ENCODE measurements around the gene ACTL10. TPM values are rescaled to one million over a fixed set of nuclear protein-coding genes. Genes with fewer than 3 reads are reported as not detected.

ACTL10 gene
- total and polyA plus RNA-seq, 2 of the 13 experiments (the other 11 are each of a cell fraction or from before 2014, with no cell fraction given) = not detected

DNA sequence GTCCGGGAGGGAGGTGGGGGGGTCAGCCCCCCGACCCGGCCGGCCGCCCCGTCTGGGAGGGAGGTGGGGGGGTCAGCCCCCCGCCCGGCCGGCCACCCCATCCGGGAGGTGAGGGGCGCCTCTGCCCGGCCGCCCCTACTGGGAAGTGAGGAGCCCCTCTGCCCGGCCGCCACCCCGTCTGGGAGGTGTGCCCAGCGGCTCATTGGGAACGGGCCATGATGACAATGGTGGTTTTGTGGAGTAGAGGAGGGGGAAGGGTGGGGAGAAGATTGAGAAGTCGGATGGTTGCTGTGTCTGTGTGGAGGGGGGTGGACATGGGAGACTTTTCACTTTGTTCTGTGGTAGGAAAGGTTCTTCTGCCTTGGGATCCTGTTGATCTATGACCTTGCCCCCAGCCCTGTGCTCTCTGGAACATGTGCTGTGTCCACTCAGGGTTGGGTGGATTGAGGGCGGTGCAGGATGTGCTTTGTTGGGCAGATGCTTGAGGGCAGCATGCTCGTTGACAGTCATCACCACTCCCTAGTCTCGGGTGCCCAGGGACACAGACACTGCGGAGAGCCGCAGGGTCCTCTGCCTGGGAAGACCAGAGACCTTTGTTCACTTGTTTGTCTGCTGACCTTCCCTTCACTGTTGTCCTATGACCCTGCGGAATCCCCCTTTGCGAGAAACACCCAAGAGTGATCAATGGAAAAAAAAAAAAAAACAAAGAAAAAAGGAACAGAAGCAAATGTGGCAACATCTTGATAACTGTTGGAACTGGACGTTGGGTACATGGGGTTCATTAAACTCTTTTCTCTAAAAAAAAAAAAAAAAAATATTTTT, 35.1 kb downstream of the ACTL10 start (continued):
- TF ChIP-seq ZSCAN12 (CRISPR knock-in tag; IDR thresholded peaks at IDR 0.05) (no peak), ZNF564 (CRISPR knock-in tag; IDR thresholded peaks at IDR 0.05) (no peak), NCOA5 (CRISPR knock-in tag; IDR thresholded peaks at IDR 0.05) (no peak), GTF3A (CRISPR knock-in tag; conservative IDR thresholded peaks at IDR 0.05) (no peak), GLMP (CRISPR knock-in tag; IDR thresholded peaks at IDR 0.05; ENCODE audit: borderline replicate concordance) (no peak), MEIS2 (CRISPR knock-in tag; IDR thresholded peaks at IDR 0.05) (peak; percentile 91; the same call in 1 of the 2 replicates), NFKB2 (CRISPR knock-in tag; IDR thresholded peaks at IDR 0.05; ENCODE audit: borderline replicate concordance) (0 out of 2 replicates have a peak, but pooled peaks have one; percentile 52), RFXAP (CRISPR knock-in tag; IDR thresholded peaks at IDR 0.05; ENCODE audit: borderline replicate concordance) (peak; percentile 86; the same call in 1 of the 2 replicates), HOXA7 (CRISPR knock-in tag; IDR thresholded peaks at IDR 0.05) (no peak), POLR2G (IDR thresholded peaks at IDR 0.05; ENCODE audit: low read depth, low read length) (no peak), MYNN (CRISPR knock-in tag; IDR thresholded peaks at IDR 0.05; ENCODE audit: low read depth) (no peak), PATZ1 (CRISPR knock-in tag; IDR thresholded peaks at IDR 0.05) (peak; percentile 96), AGO2 (optimal IDR thresholded peaks at IDR 0.05; ENCODE audit: low read depth, low read length) (no peak), TMF1 (CRISPR knock-in tag; IDR thresholded peaks at IDR 0.05; ENCODE audit: low read depth) (peak; percentile 89; the same call in 1 of the 2 replicates)
- TF ChIP-seq, protein P1, sequence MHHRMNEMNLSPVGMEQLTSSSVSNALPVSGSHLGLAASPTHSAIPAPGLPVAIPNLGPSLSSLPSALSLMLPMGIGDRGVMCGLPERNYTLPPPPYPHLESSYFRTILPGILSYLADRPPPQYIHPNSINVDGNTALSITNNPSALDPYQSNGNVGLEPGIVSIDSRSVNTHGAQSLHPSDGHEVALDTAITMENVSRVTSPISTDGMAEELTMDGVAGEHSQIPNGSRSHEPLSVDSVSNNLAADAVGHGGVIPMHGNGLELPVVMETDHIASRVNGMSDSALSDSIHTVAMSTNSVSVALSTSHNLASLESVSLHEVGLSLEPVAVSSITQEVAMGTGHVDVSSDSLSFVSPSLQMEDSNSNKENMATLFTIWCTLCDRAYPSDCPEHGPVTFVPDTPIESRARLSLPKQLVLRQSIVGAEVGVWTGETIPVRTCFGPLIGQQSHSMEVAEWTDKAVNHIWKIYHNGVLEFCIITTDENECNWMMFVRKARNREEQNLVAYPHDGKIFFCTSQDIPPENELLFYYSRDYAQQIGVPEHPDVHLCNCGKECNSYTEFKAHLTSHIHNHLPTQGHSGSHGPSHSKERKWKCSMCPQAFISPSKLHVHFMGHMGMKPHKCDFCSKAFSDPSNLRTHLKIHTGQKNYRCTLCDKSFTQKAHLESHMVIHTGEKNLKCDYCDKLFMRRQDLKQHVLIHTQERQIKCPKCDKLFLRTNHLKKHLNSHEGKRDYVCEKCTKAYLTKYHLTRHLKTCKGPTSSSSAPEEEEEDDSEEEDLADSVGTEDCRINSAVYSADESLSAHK (CRISPR knock-in tag; IDR thresholded peaks at IDR 0.05; ENCODE audit: borderline replicate concordance) = no peak
- TF ChIP-seq, protein P2, sequence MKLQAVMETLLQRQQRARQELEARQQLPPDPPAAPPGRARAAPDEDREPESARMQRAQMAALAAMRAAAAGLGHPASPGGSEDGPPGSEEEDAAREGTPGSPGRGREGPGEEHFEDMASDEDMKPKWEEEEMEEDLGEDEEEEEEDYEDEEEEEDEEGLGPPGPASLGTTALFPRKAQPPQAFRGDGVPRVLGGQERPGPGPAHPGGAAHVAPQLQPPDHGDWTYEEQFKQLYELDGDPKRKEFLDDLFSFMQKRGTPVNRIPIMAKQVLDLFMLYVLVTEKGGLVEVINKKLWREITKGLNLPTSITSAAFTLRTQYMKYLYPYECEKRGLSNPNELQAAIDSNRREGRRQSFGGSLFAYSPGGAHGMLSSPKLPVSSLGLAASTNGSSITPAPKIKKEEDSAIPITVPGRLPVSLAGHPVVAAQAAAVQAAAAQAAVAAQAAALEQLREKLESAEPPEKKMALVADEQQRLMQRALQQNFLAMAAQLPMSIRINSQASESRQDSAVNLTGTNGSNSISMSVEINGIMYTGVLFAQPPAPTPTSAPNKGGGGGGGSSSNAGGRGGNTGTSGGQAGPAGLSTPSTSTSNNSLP (IDR thresholded peaks at IDR 0.05; ENCODE audit: low read depth, low read length) = peak; percentile 60; the same call in 1 of the 2 replicates
- TF ChIP-seq, protein P3, sequence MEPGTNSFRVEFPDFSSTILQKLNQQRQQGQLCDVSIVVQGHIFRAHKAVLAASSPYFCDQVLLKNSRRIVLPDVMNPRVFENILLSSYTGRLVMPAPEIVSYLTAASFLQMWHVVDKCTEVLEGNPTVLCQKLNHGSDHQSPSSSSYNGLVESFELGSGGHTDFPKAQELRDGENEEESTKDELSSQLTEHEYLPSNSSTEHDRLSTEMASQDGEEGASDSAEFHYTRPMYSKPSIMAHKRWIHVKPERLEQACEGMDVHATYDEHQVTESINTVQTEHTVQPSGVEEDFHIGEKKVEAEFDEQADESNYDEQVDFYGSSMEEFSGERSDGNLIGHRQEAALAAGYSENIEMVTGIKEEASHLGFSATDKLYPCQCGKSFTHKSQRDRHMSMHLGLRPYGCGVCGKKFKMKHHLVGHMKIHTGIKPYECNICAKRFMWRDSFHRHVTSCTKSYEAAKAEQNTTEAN (CRISPR knock-in tag; conservative IDR thresholded peaks at IDR 0.05) = no peak
- TF ChIP-seq, protein P4, sequence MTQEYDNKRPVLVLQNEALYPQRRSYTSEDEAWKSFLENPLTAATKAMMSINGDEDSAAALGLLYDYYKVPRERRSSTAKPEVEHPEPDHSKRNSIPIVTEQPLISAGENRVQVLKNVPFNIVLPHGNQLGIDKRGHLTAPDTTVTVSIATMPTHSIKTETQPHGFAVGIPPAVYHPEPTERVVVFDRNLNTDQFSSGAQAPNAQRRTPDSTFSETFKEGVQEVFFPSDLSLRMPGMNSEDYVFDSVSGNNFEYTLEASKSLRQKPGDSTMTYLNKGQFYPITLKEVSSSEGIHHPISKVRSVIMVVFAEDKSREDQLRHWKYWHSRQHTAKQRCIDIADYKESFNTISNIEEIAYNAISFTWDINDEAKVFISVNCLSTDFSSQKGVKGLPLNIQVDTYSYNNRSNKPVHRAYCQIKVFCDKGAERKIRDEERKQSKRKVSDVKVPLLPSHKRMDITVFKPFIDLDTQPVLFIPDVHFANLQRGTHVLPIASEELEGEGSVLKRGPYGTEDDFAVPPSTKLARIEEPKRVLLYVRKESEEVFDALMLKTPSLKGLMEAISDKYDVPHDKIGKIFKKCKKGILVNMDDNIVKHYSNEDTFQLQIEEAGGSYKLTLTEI (CRISPR knock-in tag; conservative IDR thresholded peaks at IDR 0.05) = no peak
